ENCODE measurements around the gene MINDY1. TPM values are rescaled to one million over a fixed set of nuclear protein-coding genes. Genes with fewer than 3 reads are reported as not detected.

Gene MINDY1
- total RNA-seq, 1 donor from 2014 or later = 14.6 TPM

DNA sequence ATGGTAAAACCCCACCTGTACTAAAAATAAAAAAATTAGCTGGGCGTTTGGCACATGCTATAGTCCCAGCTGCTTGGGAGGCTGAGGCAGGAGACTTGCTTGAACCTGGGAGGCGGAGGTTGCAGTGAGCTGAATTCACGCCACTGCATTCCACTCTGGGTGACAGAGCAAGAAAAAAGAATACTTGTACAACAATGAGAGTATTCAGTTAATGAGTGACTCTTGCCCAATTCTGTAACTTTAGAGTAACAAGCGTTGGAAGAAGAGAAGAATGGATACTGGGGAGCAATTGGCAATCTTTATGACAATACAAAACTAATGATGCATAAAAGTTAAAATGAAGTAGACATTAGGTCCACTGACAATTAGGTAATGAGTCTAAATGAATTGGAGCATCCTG, 14.1 kb downstream of the MINDY1 start:
- TF ChIP-seq, protein P1, sequence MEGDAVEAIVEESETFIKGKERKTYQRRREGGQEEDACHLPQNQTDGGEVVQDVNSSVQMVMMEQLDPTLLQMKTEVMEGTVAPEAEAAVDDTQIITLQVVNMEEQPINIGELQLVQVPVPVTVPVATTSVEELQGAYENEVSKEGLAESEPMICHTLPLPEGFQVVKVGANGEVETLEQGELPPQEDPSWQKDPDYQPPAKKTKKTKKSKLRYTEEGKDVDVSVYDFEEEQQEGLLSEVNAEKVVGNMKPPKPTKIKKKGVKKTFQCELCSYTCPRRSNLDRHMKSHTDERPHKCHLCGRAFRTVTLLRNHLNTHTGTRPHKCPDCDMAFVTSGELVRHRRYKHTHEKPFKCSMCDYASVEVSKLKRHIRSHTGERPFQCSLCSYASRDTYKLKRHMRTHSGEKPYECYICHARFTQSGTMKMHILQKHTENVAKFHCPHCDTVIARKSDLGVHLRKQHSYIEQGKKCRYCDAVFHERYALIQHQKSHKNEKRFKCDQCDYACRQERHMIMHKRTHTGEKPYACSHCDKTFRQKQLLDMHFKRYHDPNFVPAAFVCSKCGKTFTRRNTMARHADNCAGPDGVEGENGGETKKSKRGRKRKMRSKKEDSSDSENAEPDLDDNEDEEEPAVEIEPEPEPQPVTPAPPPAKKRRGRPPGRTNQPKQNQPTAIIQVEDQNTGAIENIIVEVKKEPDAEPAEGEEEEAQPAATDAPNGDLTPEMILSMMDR (conservative IDR thresholded peaks at IDR 0.05; ENCODE audit: low read depth, low read length) = no peak
- peak; percentile 71 for DNase-seq (ENCODE audit: low read depth)
- no peak overlapping the region for H3K4me3 ChIP-seq (ENCODE audit: low read depth, low read length)

DNA sequence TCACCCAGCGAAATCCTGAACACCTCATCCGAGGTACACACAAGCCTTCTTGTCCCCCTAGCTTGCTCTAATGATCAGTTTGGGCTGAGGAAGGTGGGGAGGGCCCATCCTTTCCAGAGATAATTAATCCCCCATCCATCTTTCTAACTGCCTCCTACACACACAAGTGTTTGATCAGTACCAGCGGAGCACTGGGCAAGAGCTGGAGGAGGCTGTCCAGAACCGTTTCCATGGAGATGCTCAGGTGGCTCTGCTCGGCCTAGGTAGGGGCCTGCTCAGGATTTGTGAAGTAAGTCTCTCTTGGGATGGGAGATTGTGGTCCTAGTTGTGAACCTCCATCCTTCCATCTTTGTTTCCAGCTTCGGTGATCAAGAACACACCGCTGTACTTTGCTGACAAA, 18.8 kb downstream of the MINDY1 start:
- H3K4me3 ChIP-seq (ENCODE audit: low read depth, low read length) = no peak overlapping the region
- TF ChIP-seq, protein P1 (conservative IDR thresholded peaks at IDR 0.05; ENCODE audit: low read depth, low read length) = no peak
- DNase-seq (ENCODE audit: low read depth) = no peak

DNA sequence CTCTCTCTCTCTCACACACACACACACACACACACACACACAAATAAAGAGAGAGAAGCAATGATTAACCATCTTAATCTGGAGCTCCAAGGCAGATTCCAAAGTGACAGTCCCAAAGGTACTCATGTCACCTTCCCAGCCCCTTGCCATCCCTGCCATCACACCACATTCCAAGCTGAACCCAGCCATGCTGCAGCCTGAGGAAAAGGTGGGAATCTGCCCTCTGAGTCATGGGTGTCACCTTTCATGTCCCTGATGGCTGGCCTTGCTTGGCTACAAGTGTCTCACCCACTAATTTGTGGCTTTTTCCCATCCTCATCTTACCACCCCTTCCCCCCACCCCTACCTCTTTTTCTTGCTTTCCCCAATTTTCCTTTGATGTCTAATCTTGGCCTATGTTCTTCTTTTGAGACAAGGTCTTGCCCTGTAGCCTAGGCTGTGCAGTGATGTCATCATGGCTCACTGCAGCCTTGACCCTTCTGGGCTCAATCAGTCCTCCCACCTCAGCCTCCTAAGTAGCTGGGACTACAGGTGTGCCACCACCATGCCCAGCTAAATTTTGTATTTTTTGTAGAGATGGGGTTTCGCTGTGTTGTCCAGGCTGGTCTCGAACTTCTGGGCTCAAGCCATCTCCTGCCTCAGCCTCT, 21.4 kb downstream of the MINDY1 start:
- TF ChIP-seq, protein P1 (conservative IDR thresholded peaks at IDR 0.05; ENCODE audit: low read depth, low read length) = no peak
- H3K4me3 ChIP-seq (ENCODE audit: low read depth, low read length) = no peak overlapping the region
- no peak for DNase-seq (ENCODE audit: low read depth)

DNA sequence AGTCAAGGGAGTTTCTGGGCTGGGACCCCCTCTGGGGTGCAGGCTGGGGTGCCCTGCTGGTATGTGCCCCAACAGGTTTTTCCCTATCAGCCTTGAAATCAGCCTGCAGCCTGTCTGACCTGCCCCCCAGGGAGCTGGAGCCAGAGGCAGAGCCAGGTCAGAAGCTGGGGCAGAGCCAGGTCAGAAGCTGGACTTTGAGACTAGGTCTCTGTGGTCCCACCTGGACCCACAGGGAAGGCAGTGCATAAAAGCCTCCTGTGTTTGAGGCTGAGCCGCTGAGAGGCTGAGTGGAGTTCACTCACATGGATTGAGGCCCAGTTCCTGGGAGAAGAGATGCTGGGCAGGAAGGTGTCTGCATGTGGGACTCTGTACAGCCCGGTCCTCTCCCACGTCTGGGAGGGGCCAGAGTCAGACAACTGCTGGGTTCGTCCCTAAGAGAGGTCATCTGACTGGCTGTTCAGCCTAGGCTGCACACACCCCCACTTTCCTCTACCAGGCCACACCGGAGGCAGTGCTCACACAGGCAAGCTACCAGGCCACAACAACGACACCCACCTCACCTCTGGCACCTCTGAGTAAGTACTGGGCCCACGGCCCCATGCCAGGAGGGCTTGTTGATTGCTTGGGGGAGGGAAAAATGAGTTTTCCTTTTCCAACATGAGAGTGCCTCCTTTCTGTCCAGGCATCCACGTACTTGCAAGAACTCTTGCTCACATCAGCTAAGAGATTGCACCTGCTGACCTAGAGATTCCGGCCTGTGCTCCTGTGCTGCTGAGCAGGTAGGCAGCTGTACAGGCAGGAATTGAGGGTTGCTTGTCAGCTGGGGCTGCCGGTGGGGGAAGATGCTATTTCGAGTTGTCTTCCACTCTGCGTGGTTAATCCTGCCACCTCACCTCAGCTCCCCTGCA, 24.6 kb downstream of the MINDY1 start, which contains the start of gene ANXA9:
Gene ANXA9 (plus strand): TSS at position 488 of the 908 bp plus-strand sequence. CDS start 814 bp downstream, outside the sequence.
- H3K4me3 ChIP-seq (ENCODE audit: low read depth, low read length) = no peak within 1 kb of the TSS
- DNase-seq (ENCODE audit: low read depth) = no peak
- TF ChIP-seq, protein P1 (conservative IDR thresholded peaks at IDR 0.05; ENCODE audit: low read depth, low read length) = no peak

DNA sequence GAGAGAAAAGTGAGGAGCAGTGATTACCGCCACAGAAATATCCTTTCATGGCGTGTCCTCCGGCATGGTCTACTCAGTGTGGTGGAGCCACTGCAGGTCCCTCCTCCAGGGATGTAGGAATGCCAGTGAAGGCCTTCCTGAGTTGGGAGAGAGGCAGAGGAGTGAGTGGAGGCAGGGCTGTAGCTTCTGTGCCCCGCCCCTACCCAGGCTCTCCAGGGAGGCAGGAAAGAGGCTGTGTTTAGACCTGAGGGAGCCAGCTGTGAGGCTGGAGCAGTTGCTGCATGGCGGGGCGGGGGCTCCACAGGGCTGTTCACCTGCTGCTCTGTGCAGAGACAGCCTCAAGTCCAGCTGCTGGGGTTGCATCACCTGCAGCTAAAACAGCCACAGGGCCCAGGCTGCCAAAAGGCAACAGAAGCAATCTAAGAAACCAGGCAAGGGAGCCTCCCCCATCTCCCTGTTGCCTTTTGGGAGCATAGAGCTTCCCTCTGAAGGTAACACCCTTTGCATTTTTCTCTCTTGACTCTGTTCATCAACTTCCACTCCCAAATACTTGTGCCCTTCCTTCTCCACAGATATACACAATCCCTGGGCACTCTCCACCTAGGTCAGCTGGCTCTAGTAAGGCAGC, 25.4 kb downstream of the MINDY1 start:
- H3K4me3 ChIP-seq (ENCODE audit: low read depth, low read length) = no peak overlapping the region
- DNase-seq (ENCODE audit: low read depth) = no peak
- TF ChIP-seq, protein P1 (conservative IDR thresholded peaks at IDR 0.05; ENCODE audit: low read depth, low read length) = no peak

DNA sequence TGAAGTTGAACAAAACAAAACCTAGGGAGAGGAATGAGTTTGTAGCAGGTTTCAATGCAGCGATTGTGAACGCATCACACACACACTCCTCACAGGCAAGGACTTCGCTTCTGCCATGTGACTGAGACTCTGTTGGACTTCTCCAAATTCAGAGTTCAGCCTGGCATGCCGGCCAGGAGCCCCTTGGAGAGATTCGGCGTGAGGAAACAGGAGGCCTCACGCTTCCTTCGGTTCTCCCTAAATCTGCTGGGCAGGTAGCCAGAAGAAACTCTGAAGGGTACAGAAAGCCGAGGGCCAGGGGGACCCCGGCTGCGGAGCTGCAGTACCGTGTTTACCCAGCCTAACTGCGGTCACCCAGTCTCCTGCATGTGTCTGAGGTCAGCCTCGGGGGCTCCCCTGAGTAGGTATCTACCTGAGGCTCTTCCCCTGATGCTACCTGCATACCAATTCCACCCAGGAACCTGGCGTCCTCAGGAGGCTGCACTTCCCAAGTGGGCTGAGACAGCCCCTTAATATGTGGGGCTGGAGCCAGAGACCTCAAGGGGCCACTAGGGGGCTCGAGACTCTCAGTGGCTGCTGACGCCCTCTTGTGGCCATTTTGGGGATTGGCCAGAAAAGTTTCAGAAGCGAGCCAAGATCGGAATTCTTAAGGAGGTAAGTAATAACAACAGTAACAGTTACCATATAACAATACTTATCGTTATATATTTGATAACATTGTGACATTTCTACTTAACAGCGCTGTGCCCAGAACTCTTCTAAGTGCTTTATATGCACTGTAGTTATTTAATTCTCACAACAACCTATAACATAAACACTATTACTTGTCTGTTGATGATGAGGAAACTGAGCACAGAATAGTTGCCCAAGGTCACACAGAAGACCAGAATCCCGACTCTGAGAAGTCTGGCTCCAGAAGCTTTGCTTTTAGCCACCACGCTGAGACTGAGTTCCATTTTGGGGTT, 27.3 kb downstream of the MINDY1 start:
- H3K4me3 ChIP-seq (ENCODE audit: low read depth, low read length) = peak overlapping the region; percentile 26
- DNase-seq (ENCODE audit: low read depth) = no peak
- TF ChIP-seq, protein P1 (conservative IDR thresholded peaks at IDR 0.05; ENCODE audit: low read depth, low read length) = peak; percentile 100
